Transverse colon (tissue), 4 donors: Measurements from ENCODE around the gene CCSER2. TPM values are rescaled to one million over a fixed set of nuclear protein-coding genes. Genes with fewer than 3 reads are reported as not detected.
"Not testable (repeated sequence)": the region's sequence is repeated elsewhere in the genome, so short reads cannot be mapped to it uniquely, and the experiment has no call there.

Experiments used
- DNase-seq: peaks from one replicate; pipeline ENCODE4 v3.0.0-alpha.2; 2019
- H3K27ac ChIP-seq, 4 donors: fragments of 200-600 bp; sonication (generic); 2 replicates each; pipeline ENCODE4 v1.5.1; 2016 to 2018; ENCODE audit warnings: inconsistent platforms in 4 of 4
- H3K27me3 ChIP-seq: fragments of 200-600 bp; sonication (generic); 2 replicates; pipeline ENCODE4 v1.5.1; 2017; ENCODE audit warnings: inconsistent platforms
- H3K36me3 ChIP-seq, 4 donors: fragments of 200-600 bp; sonication (generic); 2 replicates each; pipeline ENCODE4 v1.5.1; 2017 to 2019; ENCODE audit warnings: inconsistent platforms in 4 of 4
- H3K4me1 ChIP-seq, 4 donors: fragments of 200-600 bp; sonication (generic); 2 replicates each; pipeline ENCODE4 v1.5.1; 2017 to 2020; ENCODE audit warnings: inconsistent platforms in 4 of 4
- H3K4me3 ChIP-seq, 4 donors: fragments of 200-600 bp; sonication (generic); 1 replicate in 1 of 4; 2 replicates in 3 of 4; pipeline versions ENCODE4 v1.5.1 to v1.6.1; 2017 to 2019; ENCODE audit warnings: inconsistent platforms in 4 of 4
- H3K9me3 ChIP-seq, 2 donors: fragments of 200-600 bp; sonication (generic); 2 replicates each; pipeline ENCODE4 v1.5.1; 2017 to 2019; ENCODE audit warnings: inconsistent platforms in 2 of 2
- CTCF ChIP-seq, 5 experiments: fragments of 200-600 bp in 3 of 5; fragments of 450-650 bp in 2 of 5; sonication (generic) in 3 of 5; IDR thresholded peaks; 1 replicate in 2 of 5; 2 replicates in 3 of 5; pipeline ENCODE4 v1.5.1; 2016 to 2017; ENCODE audit warnings: antibody characterized with exemption in 5 of 5, inconsistent platforms in 3 of 5, mild to moderate bottlenecking in 2 of 5, moderate library complexity in 1 of 5
- EP300 ChIP-seq: sonication (generic); formaldehyde crosslinking; IDR thresholded peaks from one replicate; pipeline ENCODE4 v1.6.1; 2017; ENCODE audit warnings: antibody characterized with exemption, low read depth
- POLR2A ChIP-seq: fragments of 450-650 bp; IDR thresholded peaks from one replicate; pipeline ENCODE4 v1.6.1; 2016; ENCODE audit warnings: antibody characterized with exemption, mild to moderate bottlenecking, moderate library complexity
- POLR2AphosphoS5 ChIP-seq, 3 donors: sonication (generic); formaldehyde crosslinking; IDR thresholded peaks; one replicate each; pipeline ENCODE4 v1.6.1; 2016; ENCODE audit warnings: antibody characterized with exemption in 3 of 3
- WGBS, 2 donors: methylation state at CpG; one replicate each; pipeline ENCODE4 v1.1.5; 2018; ENCODE audit warnings: low coverage in 1 of 2; 5-methylcytosine and 5-hydroxymethylcytosine counted together
- in situ Hi-C, 4 donors: fragments of 200-750 bp; cut with MboI; loops; one replicate each; pipeline versions ENCODE4 v1.15.0 to v1.15.1; 2017; ENCODE audit warnings: low sequenced_read_pairs in 3 of 4, low pct_ligation_motif_present in 1 of 4, low pct_unique_long_range_greater_than_20kb in 1 of 4
- intact Hi-C: fragments of 100-400 bp; cut with DNase I; formaldehyde crosslinking; loops from one replicate; pipeline ENCODE4 v1.15.1; 2023; ENCODE audit warnings: low total_unique reads
- total RNA-seq, 4 donors: library from RNA; depleted of rRNA; stranded (reverse); fragments of >200 nt; gene quantifications; one replicate each; pipeline ENCODE4 v1.1.0, GENCODE V29; 2016

The CCSER2 gene
- total RNA-seq: 10 to 100 TPM; 20.9 to 45.6 (median 33.7) TPM

GRCh38 chr10:84328418-84329195 is at the start of gene CCSER2:
Gene CCSER2, plus strand, starts transcription at chr10:84328589. Its CDS starts 42,464 bp downstream, at chr10:84371053.
- TF ChIP-seq CTCF (IDR thresholded peaks at IDR 0.05): no peak
- TF ChIP-seq POLR2A: peak; percentile 35
- peak; percentile 33 to 86 (median 85) for TF ChIP-seq POLR2AphosphoS5 (IDR thresholded peaks at IDR 0.05)
- no peak for TF ChIP-seq EP300
- no peaks in the 10 kb centered on the region for H3K27me3 ChIP-seq
- in situ Hi-C loops: loop anchor here in 1 of 4 donors (25.0 kb wide), 1 partner anchor 191 kb away; the partner anchor contains the start of gene GHITM
- H3K9me3 ChIP-seq: no peaks in the 10 kb centered on the region
- H3K4me3 ChIP-seq: peak within 1 kb of the TSS; percentile 70 to 99 (median 88)
- DNase-seq: peak; percentile 99
- no peaks in the 10 kb centered on the region for H3K36me3 ChIP-seq
- peaks cover 10 to 33% (median 26%) of the 10 kb centered on the region in 4 donors for H3K4me1 ChIP-seq
- WGBS, 2 donors: 1% methylated on average over 55 of the region's 104 CpGs; no CpG with 5 or more reads in 1 of the 2 donors
- intact Hi-C loops: no loop called here
- peak within 1 kb of the TSS; percentile 94 to 99 (median 98) for H3K27ac ChIP-seq

GRCh38 chr10:84279876-84280475 is 48.4 kb upstream of the CCSER2 start:
- in situ Hi-C loops: not testable (repeated sequence)

GRCh38 chr10:84286695-84287094 is 41.7 kb upstream of the CCSER2 start:
- TF ChIP-seq POLR2AphosphoS5 (IDR thresholded peaks at IDR 0.05) (no peak), EP300 (no peak), POLR2A (no peak), CTCF (IDR thresholded peaks at IDR 0.05) (no peak)
- Histone ChIP-seq H3K4me3 (no peak overlapping the region), H3K36me3 (no peaks in the 10 kb centered on the region), H3K27me3 (no peaks in the 10 kb centered on the region), H3K4me1 (no peaks in the 10 kb centered on the region), H3K9me3 (no peaks in the 10 kb centered on the region), H3K27ac (no peak overlapping the region)
- no peak for DNase-seq
- in situ Hi-C loops: no loop called here
- intact Hi-C loops: no loop called here

More at GRCh38 chr10:84279876-84280475, 48.4 kb upstream of the CCSER2 start:
- H3K27ac ChIP-seq, H3K4me3 ChIP-seq, intact Hi-C loops, H3K27me3 ChIP-seq, H3K36me3 ChIP-seq, H3K9me3 ChIP-seq, DNase-seq, H3K4me1 ChIP-seq: not testable (repeated sequence)
- WGBS, 2 donors: 80 to 82% methylated on average over 5 to 30 of the region's 31 CpGs

- H3K9me3 ChIP-seq: no peaks in the 10 kb centered on the region
- no peaks in the 10 kb centered on the region for H3K4me1 ChIP-seq
- TF ChIP-seq EP300 (no peak), CTCF (IDR thresholded peaks at IDR 0.05) (no peak), POLR2AphosphoS5 (IDR thresholded peaks at IDR 0.05) (no peak), POLR2A (no peak)
- H3K36me3 ChIP-seq: no peaks in the 10 kb centered on the region
- WGBS, 2 donors: 71 to 91% methylated on average over 1 of the region's 1 CpG
- in situ Hi-C loops: no loop called here
- no peak overlapping the region for H3K4me3 ChIP-seq
- H3K27ac ChIP-seq: no peak overlapping the region
- no peaks in the 10 kb centered on the region for H3K27me3 ChIP-seq
- intact Hi-C loops: no loop called here
- DNase-seq: no peak
Observed at GRCh38 chr10:84288151-84288550, 40.2 kb upstream of the CCSER2 start.
